AG09319 (cell line): ENCODE measurements around the gene PDZD2.
A peak's percentile ranks its signal among the peaks of the same experiment; 100 is the strongest.

ENCODE experiments used
- DNase-seq: peaks from one replicate; pipeline ENCODE4 v3.0.0-alpha.2; 2010; ENCODE audit warnings: low read depth; ENCODE audit errors: extremely low read depth
- CTCF ChIP-seq: IDR thresholded peaks from 2 replicates; pipeline ENCODE4 v1.5.1; 2011; ENCODE audit warnings: low read depth, mild to moderate bottlenecking, inconsistent platforms, low read length, moderate library complexity

The PDZD2 gene

DNA sequence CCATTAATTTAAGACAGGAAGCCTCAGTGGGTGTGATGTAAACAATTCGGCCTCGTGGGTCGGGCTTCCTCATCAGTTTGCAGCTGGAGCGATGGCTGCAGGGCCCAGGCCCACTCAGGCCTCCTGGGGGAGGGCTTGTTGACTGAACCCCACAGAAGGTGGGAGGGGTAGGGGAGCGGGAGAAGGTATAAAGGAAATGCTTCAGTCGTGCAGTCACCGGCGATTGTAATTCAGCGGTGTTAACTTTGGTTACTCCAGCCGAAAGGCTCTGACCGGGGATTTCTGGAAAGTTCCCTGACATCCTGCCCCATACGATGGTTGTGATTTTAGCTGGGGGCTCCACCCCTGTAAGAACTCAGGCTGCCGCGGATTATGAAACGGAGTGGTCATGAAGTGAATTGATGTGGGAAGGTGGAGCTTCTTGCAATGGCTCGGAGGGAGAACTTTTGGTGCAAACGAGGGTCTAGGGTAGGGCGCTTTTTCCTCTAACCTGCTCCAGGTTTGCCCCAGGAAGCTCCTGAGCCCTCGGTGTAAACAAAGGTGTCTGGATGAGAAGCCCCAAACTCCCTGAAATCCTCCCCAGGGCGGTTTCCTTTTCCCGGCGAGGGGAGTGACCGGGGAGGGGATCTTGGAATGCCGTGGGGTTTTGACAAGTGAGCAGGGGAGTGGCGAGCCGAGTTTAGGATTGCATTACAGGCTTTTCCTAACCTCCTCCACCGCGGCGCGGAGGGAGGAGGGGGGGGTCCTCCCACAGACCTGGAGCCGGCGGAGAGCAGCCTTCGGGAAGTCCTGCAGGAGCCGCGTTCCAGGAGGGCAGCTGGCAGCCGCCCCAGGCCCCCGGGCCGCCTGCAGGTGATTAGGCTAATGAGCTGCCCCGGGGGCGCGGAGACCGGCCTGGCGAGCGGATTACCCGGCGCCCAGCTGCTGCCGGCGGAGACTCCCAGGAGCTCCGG lies 215.5 kb downstream of the PDZD2 start:
- DNase-seq, result no peak
- no peak for TF ChIP-seq CTCF

- no peak for DNase-seq
- peak; percentile 26 for TF ChIP-seq CTCF
Observed at GRCh38 chr5:31855134-31856040, 216.5 kb downstream of the PDZD2 start.

DNA sequence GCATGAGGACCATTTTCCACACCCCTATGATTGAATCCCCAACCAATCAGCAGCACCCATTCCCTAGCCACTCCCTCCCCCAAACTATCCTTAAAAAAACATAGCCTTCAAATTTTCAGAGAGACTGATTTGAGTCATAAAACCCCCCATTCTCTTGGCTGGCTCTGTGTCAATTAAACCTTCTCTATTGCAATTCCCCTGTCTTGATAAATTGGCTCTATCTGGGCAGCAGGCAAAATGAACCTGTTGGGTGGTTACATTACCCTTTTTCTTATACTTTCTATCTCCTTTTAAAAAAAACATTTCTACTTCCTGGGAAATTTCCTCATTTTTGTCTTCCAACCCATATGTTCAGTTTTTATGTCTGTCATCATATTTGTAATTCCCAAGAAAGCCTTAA lies 220.2 kb downstream of the PDZD2 start:
- no peak for DNase-seq
- TF ChIP-seq CTCF, result no peak

GRCh38 chr5:31860278-31860677 lies 221.3 kb downstream of the PDZD2 start:
- no peak for TF ChIP-seq CTCF
- DNase-seq, result no peak

DNA sequence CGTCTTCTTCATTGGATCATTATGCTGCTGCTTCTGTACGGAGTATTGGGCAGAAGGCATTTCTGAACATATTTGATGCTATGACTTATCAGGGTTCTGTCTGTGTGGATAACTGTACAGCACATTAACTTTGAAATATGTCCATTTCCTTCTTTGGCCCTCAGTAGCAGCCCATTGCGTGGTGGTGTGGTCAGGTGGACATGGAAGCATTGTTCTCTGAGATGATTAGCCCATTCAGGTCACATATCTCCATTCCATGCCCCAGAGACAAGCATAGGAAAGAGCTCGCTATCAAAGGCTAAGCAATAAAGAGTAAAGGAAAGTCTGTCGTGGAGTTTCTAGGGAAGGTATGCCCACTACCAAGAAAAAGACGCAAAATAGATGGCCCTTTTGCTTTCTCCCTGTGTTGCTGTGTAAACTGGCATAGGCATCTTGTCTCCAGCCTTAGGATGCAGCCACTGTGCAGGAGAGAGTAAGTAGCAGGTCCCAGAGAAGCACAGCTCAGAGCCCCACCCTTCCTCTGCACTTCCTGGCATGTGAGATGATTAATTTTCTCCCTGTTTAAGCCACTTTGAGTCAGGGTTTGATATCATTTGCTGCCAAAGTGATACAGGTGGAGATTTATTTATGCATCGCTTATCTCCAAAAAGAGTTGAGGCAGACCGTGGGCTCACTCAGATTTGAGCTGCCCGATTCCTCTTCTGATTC lies 221.9 kb downstream of the PDZD2 start:
- DNase-seq, result no peak
- TF ChIP-seq CTCF, result no peak

- TF ChIP-seq CTCF, result no peak
- no peak for DNase-seq
Observed at GRCh38 chr5:31861601-31862000, 222.7 kb downstream of the PDZD2 start.
